Measurements from ENCODE around the gene NUDT16L1. TPM values are rescaled to one million over a fixed set of nuclear protein-coding genes. Genes with fewer than 3 reads are reported as not detected.

NUDT16L1 gene
- total RNA-seq, 1 experiment from 2014 or later = 50.5 TPM

Other genes starting within 250 kb of the NUDT16L1 start
- gene NMRAL1, start 218.9 kb upstream of the NUDT16L1 start, total RNA-seq (2014; rRNA removed; shearing (Covaris generic)) = 85.4 and 102 TPM in 2 replicates
- gene HMOX2, start 217.2 kb upstream of the NUDT16L1 start, total RNA-seq (2014; rRNA removed; shearing (Covaris generic)) = 44.9 and 54.1 TPM in 2 replicates
- 32.1 and 36.0 TPM in 2 replicates for gene CDIP1, start 154.8 kb upstream of the NUDT16L1 start, total RNA-seq (2014; rRNA removed; shearing (Covaris generic))
- gene C16orf96, start 137.2 kb upstream of the NUDT16L1 start, total RNA-seq (2014; rRNA removed; shearing (Covaris generic)) = 0.38 and 0.41 TPM in 2 replicates
- gene UBALD1, start 78.7 kb upstream of the NUDT16L1 start, total RNA-seq (2014; rRNA removed; shearing (Covaris generic)) = 21.4 and 26.8 TPM in 2 replicates
- gene MGRN1, start 68.7 kb upstream of the NUDT16L1 start, total RNA-seq (2014; rRNA removed; shearing (Covaris generic)) = 35.6 and 42.8 TPM in 2 replicates
- 19.5 and 21.8 TPM in 2 replicates for gene ANKS3, start 40.7 kb downstream of the NUDT16L1 start, total RNA-seq (2014; rRNA removed; shearing (Covaris generic))
- gene DNAAF8, start 41.0 kb downstream of the NUDT16L1 start, total RNA-seq (2014; rRNA removed; shearing (Covaris generic)) = 1.1 TPM in 1 of 2 replicates, not detected in the other
- gene ZNF500, start 73.6 kb downstream of the NUDT16L1 start, total RNA-seq (2014; rRNA removed; shearing (Covaris generic)) = 17.3 and 19.3 TPM in 2 replicates
- not detected in 2 replicates for gene SEPTIN12, start 94.8 kb downstream of the NUDT16L1 start, total RNA-seq (2014; rRNA removed; shearing (Covaris generic))
- not detected in 2 replicates for gene SMIM22, start 101.8 kb downstream of the NUDT16L1 start, total RNA-seq (2014; rRNA removed; shearing (Covaris generic))
- gene ROGDI, start 109.1 kb downstream of the NUDT16L1 start, total RNA-seq (2014; rRNA removed; shearing (Covaris generic)) = 26.4 and 37.0 TPM in 2 replicates
- gene GLYR1, start 153.7 kb downstream of the NUDT16L1 start, total RNA-seq (2014; rRNA removed; shearing (Covaris generic)) = 56.6 and 64.7 TPM in 2 replicates
- gene UBN1, start 153.9 kb downstream of the NUDT16L1 start, total RNA-seq (2014; rRNA removed; shearing (Covaris generic)) = 32.8 and 36.7 TPM in 2 replicates
- 9.2 and 10.2 TPM in 2 replicates for gene PPL, start 243.6 kb downstream of the NUDT16L1 start, total RNA-seq (2014; rRNA removed; shearing (Covaris generic))